ENCODE measurements around the gene MCC.

DNA sequence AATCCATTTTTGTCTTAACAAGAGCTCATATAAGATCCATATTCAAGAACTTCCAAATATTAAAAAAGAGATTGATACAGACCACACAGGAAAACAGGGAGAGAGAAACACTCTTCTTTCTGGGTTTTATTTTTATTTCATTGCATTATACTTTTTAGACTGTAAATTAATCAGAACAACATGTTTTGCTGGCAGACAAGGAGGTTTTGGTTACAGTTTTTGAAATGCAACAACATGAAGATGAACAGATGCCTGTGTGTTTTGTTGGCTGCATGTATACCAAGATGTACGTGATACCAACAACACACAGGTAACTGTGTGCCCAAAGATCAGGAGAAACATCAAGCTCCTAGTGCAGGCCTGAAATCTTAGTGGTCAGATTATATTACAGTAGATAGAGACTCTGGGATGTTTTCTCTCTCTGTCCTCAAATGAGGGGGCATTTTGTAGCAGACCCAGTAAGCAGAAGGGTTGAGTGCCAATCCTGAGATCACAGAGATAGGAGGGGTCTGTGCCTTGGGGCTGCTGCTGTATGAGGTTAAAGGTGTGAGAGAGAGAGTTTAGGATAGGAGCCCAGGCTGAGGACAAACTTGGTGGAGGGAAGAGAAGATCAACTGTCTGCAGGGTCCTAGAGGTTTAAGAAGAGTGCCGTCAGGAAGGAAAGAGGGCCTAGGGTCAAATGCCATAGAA lies 359.5 kb downstream of the MCC start:
- TF ChIP-seq POLR2A (IDR thresholded peaks at IDR 0.05): no peak
- TF ChIP-seq, protein P1, sequence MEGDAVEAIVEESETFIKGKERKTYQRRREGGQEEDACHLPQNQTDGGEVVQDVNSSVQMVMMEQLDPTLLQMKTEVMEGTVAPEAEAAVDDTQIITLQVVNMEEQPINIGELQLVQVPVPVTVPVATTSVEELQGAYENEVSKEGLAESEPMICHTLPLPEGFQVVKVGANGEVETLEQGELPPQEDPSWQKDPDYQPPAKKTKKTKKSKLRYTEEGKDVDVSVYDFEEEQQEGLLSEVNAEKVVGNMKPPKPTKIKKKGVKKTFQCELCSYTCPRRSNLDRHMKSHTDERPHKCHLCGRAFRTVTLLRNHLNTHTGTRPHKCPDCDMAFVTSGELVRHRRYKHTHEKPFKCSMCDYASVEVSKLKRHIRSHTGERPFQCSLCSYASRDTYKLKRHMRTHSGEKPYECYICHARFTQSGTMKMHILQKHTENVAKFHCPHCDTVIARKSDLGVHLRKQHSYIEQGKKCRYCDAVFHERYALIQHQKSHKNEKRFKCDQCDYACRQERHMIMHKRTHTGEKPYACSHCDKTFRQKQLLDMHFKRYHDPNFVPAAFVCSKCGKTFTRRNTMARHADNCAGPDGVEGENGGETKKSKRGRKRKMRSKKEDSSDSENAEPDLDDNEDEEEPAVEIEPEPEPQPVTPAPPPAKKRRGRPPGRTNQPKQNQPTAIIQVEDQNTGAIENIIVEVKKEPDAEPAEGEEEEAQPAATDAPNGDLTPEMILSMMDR (IDR thresholded peaks at IDR 0.05): no peak
